Loucy (cell line): ENCODE results near the gene CDH4.

Experiments
- H2AFZ ChIP-seq: fragments of 200-600 bp; sonication (generic); 2 replicates; pipeline ENCODE4 v1.6.0; 2016; ENCODE audit warnings: antibody characterized with exemption, mild to moderate bottlenecking, low read length, moderate library complexity
- H3F3A ChIP-seq: fragments of 200-600 bp; 2 replicates; pipeline ENCODE4 v1.6.0; 2016; ENCODE audit warnings: antibody characterized with exemption, low read depth, mild to moderate bottlenecking
- H3K27me3 ChIP-seq: fragments of 200-600 bp; sonication (generic); 2 replicates; pipeline ENCODE4 v1.6.1; 2014; ENCODE audit warnings: low read length, mild to moderate bottlenecking; ENCODE audit not compliant: insufficient read depth, poor library complexity, severe bottlenecking
- H3K36me3 ChIP-seq: fragments of 200-600 bp; sonication (generic); 2 replicates; pipeline ENCODE4 v1.6.1; 2016; ENCODE audit warnings: low read length; ENCODE audit not compliant: insufficient read depth
- H3K4me1 ChIP-seq: fragments of 200-600 bp; sonication (generic); 2 replicates; pipeline ENCODE4 v1.5.1; 2014; ENCODE audit warnings: low read length, mild to moderate bottlenecking; ENCODE audit not compliant: insufficient read depth, poor library complexity, severe bottlenecking
- H3K4me2 ChIP-seq: fragments of 200-600 bp; sonication (generic); 2 replicates; pipeline ENCODE4 v1.6.0; 2014; ENCODE audit warnings: antibody characterized with exemption, low read length, low read depth, mild to moderate bottlenecking; ENCODE audit not compliant: poor library complexity, severe bottlenecking
- H3K4me3 ChIP-seq: fragments of 200-600 bp; sonication (generic); 2 replicates; pipeline ENCODE4 v1.5.1; 2014; ENCODE audit warnings: low read length, mild to moderate bottlenecking, mixed read lengths; ENCODE audit not compliant: poor library complexity, severe bottlenecking
- H3K79me2 ChIP-seq: fragments of 200-600 bp; sonication (generic); 2 replicates; pipeline ENCODE4 v1.6.1; 2014; ENCODE audit warnings: low read length; ENCODE audit not compliant: insufficient read depth
- H3K9ac ChIP-seq: fragments of 200-600 bp; sonication (generic); 2 replicates; pipeline ENCODE4 v1.6.0; 2014; ENCODE audit warnings: mild to moderate bottlenecking, low read depth, low read length, moderate library complexity; ENCODE audit not compliant: poor library complexity, severe bottlenecking
- H3K9me2 ChIP-seq: fragments of 200-600 bp; sonication (generic); replicated peaks from 2 replicates; pipeline ENCODE4 v1.6.1; 2016; ENCODE audit warnings: low read depth, low read length, mixed read lengths
- H3K9me3 ChIP-seq: fragments of 200-600 bp; sonication (generic); 2 replicates; pipeline ENCODE4 v1.6.1; 2014; ENCODE audit warnings: mild to moderate bottlenecking, antibody characterized with exemption, low read length, low read depth; ENCODE audit not compliant: insufficient read depth
- H4K20me1 ChIP-seq: fragments of 200-600 bp; sonication (generic); 2 replicates; pipeline ENCODE4 v1.6.0; 2014; ENCODE audit warnings: antibody characterized with exemption, low read length, mild to moderate bottlenecking; ENCODE audit not compliant: insufficient read depth, poor library complexity, severe bottlenecking
- CTCF ChIP-seq: fragments of 200-600 bp; sonication (generic); conservative IDR thresholded peaks from 2 replicates; pipeline ENCODE4 v1.5.1; 2014; ENCODE audit warnings: mild to moderate bottlenecking, antibody characterized with exemption, low read length
- EZH2phosphoT487 ChIP-seq: fragments of 200-600 bp; IDR thresholded peaks from 2 replicates; pipeline ENCODE4 v1.6.1; 2018; ENCODE audit warnings: antibody characterized with exemption, mild to moderate bottlenecking, moderate library complexity, borderline replicate concordance

The CDH4 gene

GRCh38 chr20:61572789-61573188, 320.7 kb downstream of the CDH4 start:
- Histone ChIP-seq H2AFZ (no peak overlapping the region), H3K79me2 (peaks cover 19% of the 10 kb centered on the region; the same call in 1 of the 2 replicates)
- TF ChIP-seq EZH2phosphoT487 (no peak), CTCF (no peak)

DNA sequence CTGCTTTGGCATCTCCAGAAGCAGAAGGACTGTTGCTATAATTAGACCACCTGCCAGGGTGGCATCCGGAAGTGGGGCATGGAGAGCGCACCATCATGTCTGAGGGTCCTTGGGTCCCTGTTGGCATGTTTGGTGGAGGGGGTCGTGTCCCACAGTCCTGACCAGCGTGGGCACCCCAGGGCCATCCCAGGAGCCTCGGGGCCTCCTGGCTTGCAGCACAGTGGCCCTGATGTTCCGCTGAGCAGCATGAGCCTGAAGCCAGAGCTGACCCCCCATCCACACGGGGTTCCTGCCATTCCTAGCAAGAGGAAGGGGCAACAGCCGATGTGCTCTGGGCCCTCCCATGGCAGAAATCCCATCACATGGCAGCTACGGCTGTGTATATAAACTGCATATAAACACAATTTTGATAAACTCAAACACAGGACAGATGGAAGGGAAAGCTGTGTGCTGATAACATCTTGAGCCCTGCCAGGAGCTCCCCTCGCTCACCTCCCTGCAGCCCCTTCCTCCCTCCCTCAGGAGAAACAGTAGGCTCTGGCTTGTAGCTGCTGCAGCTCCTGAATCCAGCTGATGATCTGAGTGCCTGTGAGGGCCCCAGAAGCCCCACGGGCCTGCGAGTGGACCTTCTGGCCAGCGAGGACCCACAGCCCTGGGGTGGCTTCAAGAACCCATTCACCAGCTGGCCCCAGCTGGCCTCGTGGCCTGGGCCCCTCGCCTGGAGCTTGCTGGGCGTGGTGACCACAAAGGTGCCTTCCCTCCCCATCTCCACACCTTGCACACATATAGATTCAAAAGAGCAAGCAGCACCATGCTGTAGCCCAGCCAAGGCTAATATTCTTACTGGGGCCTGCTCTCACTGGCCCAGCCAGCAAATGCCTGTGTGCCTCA, 321.6 kb downstream of the CDH4 start:
- no peak overlapping the region for H3K9ac ChIP-seq
- no peak overlapping the region for H3K4me2 ChIP-seq
- TF ChIP-seq CTCF (no peak), EZH2phosphoT487 (no peak)
- H3K36me3 ChIP-seq, result peaks cover 11% of the 10 kb centered on the region; the same call in 1 of the 2 replicates
- no peaks in the 10 kb centered on the region for H3K9me2 ChIP-seq
- peaks cover 17% of the 10 kb centered on the region; the same call in 1 of the 2 replicates for H3K79me2 ChIP-seq
- H3K27me3 ChIP-seq, result no peaks in the 10 kb centered on the region
- H3K4me3 ChIP-seq, result no peak overlapping the region
- no peaks in the 10 kb centered on the region for H4K20me1 ChIP-seq
- H2AFZ ChIP-seq, result no peak overlapping the region
- no peaks in the 10 kb centered on the region for H3K9me3 ChIP-seq
- H3K4me1 ChIP-seq, result no peaks in the 10 kb centered on the region
- H3F3A ChIP-seq, result no peaks in the 10 kb centered on the region

More at GRCh38 chr20:61572789-61573188, 320.7 kb downstream of the CDH4 start:
- Histone ChIP-seq H3K4me1 (no peaks in the 10 kb centered on the region), H4K20me1 (no peaks in the 10 kb centered on the region), H3K27me3 (no peaks in the 10 kb centered on the region), H3F3A (no peaks in the 10 kb centered on the region), H3K4me3 (no peak overlapping the region), H3K36me3 (peaks cover 13% of the 10 kb centered on the region; the same call in 1 of the 2 replicates), H3K9me3 (no peaks in the 10 kb centered on the region), H3K9ac (no peak overlapping the region), H3K9me2 (no peaks in the 10 kb centered on the region), H3K4me2 (no peak overlapping the region)

GRCh38 chr20:61575151-61575937, 323.3 kb downstream of the CDH4 start:
- H3K79me2 ChIP-seq, result peaks cover 6% of the 10 kb centered on the region; the same call in 1 of the 2 replicates

More at GRCh38 chr20:61575151-61575937, 323.3 kb downstream of the CDH4 start:
- no peaks in the 10 kb centered on the region for H3K27me3 ChIP-seq
- peaks cover 4% of the 10 kb centered on the region; the same call in 1 of the 2 replicates for H3K36me3 ChIP-seq
- no peaks in the 10 kb centered on the region for H3F3A ChIP-seq
- TF ChIP-seq EZH2phosphoT487 (no peak), CTCF (no peak)
- H3K4me2 ChIP-seq, result no peak overlapping the region
- no peaks in the 10 kb centered on the region for H3K4me1 ChIP-seq
- H3K9me2 ChIP-seq, result no peaks in the 10 kb centered on the region
- H3K9ac ChIP-seq, result no peak overlapping the region
- H3K4me3 ChIP-seq, result no peak overlapping the region
- no peaks in the 10 kb centered on the region for H4K20me1 ChIP-seq
- H3K9me3 ChIP-seq, result no peaks in the 10 kb centered on the region
- no peak overlapping the region for H2AFZ ChIP-seq
